HEK293 (cell line): ENCODE data around the gene CTNNA2.

Source experiments
- CTCF ChIA-PET: fragments of 350-600 bp; formaldehyde crosslinking; extraction: SDS; loops from one replicate; lab custom pipeline; 2021; ENCODE audit warnings: antibody characterized with exemption; lab: Yijun Ruan, JAX
- POLR2A ChIA-PET: fragments of 300-600 bp; formaldehyde crosslinking; extraction: SDS; loops from one replicate; lab custom pipeline; 2020; ENCODE audit warnings: antibody characterized with exemption, inconsistent platforms; lab: Yijun Ruan, JAX
- H3K27ac ChIP-seq: fragments of 200-500 bp; sonication (Bioruptor generic); 2 replicates; pipeline ENCODE4 v1.5.1; 2014; ENCODE audit warnings: low read depth, low read length, control low read depth, inconsistent platforms; ENCODE audit errors: extremely low read depth
- H3K36me3 ChIP-seq, 2 experiments: fragments of 200-500 bp in 1 of 2; sonication (Bioruptor generic) in 1 of 2; 1 replicate in 1 of 2; 2 replicates in 1 of 2; pipeline ENCODE4 v1.5.1; 2014 to 2017; ENCODE audit warnings: inconsistent platforms in 2 of 2, low read length in 2 of 2; ENCODE audit not compliant: control insufficient read depth in 2 of 2, insufficient read depth in 1 of 2
- H3K4me1 ChIP-seq: fragments of 200-500 bp; sonication (Bioruptor generic); 2 replicates; pipeline ENCODE4 v1.5.1; 2014; ENCODE audit warnings: mild to moderate bottlenecking, low read length, inconsistent platforms; ENCODE audit not compliant: control insufficient read depth, insufficient read depth
- H3K4me3 ChIP-seq: 2 replicates; pipeline ENCODE4 v1.5.1; 2011; ENCODE audit warnings: low read depth, mild to moderate bottlenecking, control low read depth, low read length, moderate library complexity
- H3K9me3 ChIP-seq: fragments of 200-500 bp; sonication (Bioruptor generic); 2 replicates; pipeline ENCODE4 v1.5.1; 2014; ENCODE audit warnings: low read depth, low read length, inconsistent platforms; ENCODE audit not compliant: control insufficient read depth, insufficient read depth
- MZF1 ChIP-seq: fragments of 450-650 bp; formaldehyde crosslinking; IDR thresholded peaks from 2 replicates; pipeline ENCODE4 v1.5.1; 2017; ENCODE audit warnings: missing biosample characterization, missing genetic modification characterization, borderline replicate concordance
- RBAK ChIP-seq: fragments of 450-650 bp; formaldehyde crosslinking; IDR thresholded peaks from 2 replicates; pipeline ENCODE4 v1.5.1; 2016; ENCODE audit warnings: missing biosample characterization, missing genetic modification characterization
- SALL2 ChIP-seq: fragments of 450-650 bp; formaldehyde crosslinking; IDR thresholded peaks from 2 replicates; pipeline ENCODE4 v1.5.0; 2017; ENCODE audit warnings: missing biosample characterization, mild to moderate bottlenecking, missing genetic modification characterization, borderline replicate concordance
- ZBTB17 ChIP-seq: fragments of 450-650 bp; formaldehyde crosslinking; IDR thresholded peaks from 2 replicates; pipeline ENCODE4 v1.5.1; 2016; ENCODE audit warnings: missing biosample characterization, missing genetic modification characterization
- ZBTB21 ChIP-seq: fragments of 450-650 bp; formaldehyde crosslinking; IDR thresholded peaks from 2 replicates; pipeline ENCODE4 v1.5.1; 2017; ENCODE audit warnings: missing biosample characterization, missing genetic modification characterization
- ZNF114 ChIP-seq: fragments of 450-650 bp; formaldehyde crosslinking; IDR thresholded peaks from 2 replicates; pipeline ENCODE4 v1.5.0; 2017; ENCODE audit warnings: missing biosample characterization, missing genetic modification characterization
- ZNF132 ChIP-seq: fragments of 450-650 bp; formaldehyde crosslinking; IDR thresholded peaks from 2 replicates; pipeline ENCODE4 v1.5.1; 2017; ENCODE audit warnings: missing biosample characterization, missing genetic modification characterization, borderline replicate concordance
- ZNF266 ChIP-seq: fragments of 450-650 bp; formaldehyde crosslinking; IDR thresholded peaks from 2 replicates; pipeline ENCODE4 v1.5.1; 2016; ENCODE audit warnings: missing biosample characterization, missing genetic modification characterization, low read depth
- ZNF324 ChIP-seq: fragments of 450-650 bp; formaldehyde crosslinking; IDR thresholded peaks from 2 replicates; pipeline ENCODE4 v1.5.1; 2016; ENCODE audit warnings: missing biosample characterization, missing genetic modification characterization
- ZNF354C ChIP-seq: fragments of 450-650 bp; formaldehyde crosslinking; IDR thresholded peaks from 2 replicates; pipeline ENCODE4 v1.5.1; 2016; ENCODE audit warnings: missing biosample characterization, missing genetic modification characterization, low read depth, borderline replicate concordance
- ZNF394 ChIP-seq: fragments of 450-650 bp; formaldehyde crosslinking; IDR thresholded peaks from 2 replicates; pipeline ENCODE4 v1.5.1; 2016; ENCODE audit warnings: missing biosample characterization, missing genetic modification characterization, mild to moderate bottlenecking, moderate library complexity, borderline replicate concordance
- ZNF600 ChIP-seq: fragments of 450-650 bp; formaldehyde crosslinking; IDR thresholded peaks from 2 replicates; pipeline ENCODE4 v1.5.1; 2016; ENCODE audit warnings: missing biosample characterization, missing genetic modification characterization
- ZNF792 ChIP-seq: fragments of 450-650 bp; formaldehyde crosslinking; IDR thresholded peaks from 2 replicates; pipeline ENCODE4 v1.5.1; 2016; ENCODE audit warnings: missing biosample characterization, missing genetic modification characterization
- ZNF830 ChIP-seq: fragments of 450-650 bp; IDR thresholded peaks from 2 replicates; pipeline ENCODE4 v1.5.0; 2018; ENCODE audit warnings: missing biosample characterization, missing genetic modification characterization, low read depth, mild to moderate bottlenecking, moderate library complexity
- ZSCAN16 ChIP-seq: fragments of 450-650 bp; formaldehyde crosslinking; IDR thresholded peaks from 2 replicates; pipeline ENCODE4 v1.5.1; 2016; ENCODE audit warnings: missing biosample characterization, missing genetic modification characterization
- TF ChIP-seq, protein P1 (sequence below): fragments of 450-650 bp; formaldehyde crosslinking; IDR thresholded peaks from 2 replicates; pipeline ENCODE4 v1.5.1; 2016; ENCODE audit warnings: missing biosample characterization, missing genetic modification characterization
- TF ChIP-seq, protein P2 (sequence below): fragments of 450-650 bp; formaldehyde crosslinking; IDR thresholded peaks from 2 replicates; pipeline ENCODE4 v1.5.1; 2016; ENCODE audit warnings: missing biosample characterization, missing genetic modification characterization
- TF ChIP-seq, protein P3 (sequence below): fragments of 450-650 bp; formaldehyde crosslinking; IDR thresholded peaks from 2 replicates; pipeline ENCODE4 v1.5.1; 2016; ENCODE audit warnings: missing biosample characterization, missing genetic modification characterization
- TF ChIP-seq, protein P4 (sequence below): fragments of 450-650 bp; formaldehyde crosslinking; IDR thresholded peaks from 2 replicates; pipeline ENCODE4 v1.5.1; 2016; ENCODE audit warnings: missing biosample characterization, missing genetic modification characterization
- TF ChIP-seq, protein P5 (sequence below): fragments of 450-650 bp; formaldehyde crosslinking; IDR thresholded peaks from 2 replicates; pipeline ENCODE4 v1.5.0; 2017; ENCODE audit warnings: missing biosample characterization, missing genetic modification characterization, borderline replicate concordance
- TF ChIP-seq, protein P6 (sequence below): fragments of 450-650 bp; formaldehyde crosslinking; IDR thresholded peaks from 2 replicates; pipeline ENCODE4 v1.5.1; 2016; ENCODE audit warnings: missing biosample characterization, missing genetic modification characterization, borderline replicate concordance

Gene CTNNA2

DNA sequence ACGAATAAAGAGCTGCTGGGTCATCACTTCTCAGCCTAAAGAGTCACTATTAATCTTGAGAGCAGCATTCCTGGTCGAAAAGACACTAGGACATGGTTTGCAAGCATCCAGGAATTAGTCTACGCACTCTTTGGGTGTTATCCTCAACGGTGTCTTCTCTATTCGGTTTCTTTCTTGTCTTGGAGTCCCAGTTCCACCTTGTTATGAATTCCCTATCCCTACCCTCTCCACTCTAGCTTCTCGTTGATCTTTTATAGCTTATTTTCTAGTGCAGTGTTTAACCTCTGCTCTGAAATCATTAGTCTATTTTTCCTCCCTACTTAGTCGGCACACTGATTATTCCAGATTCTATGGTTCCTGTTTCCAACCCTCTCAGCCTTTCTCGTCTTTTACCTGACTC lies 949.8 kb downstream of the CTNNA2 start (continued):
- TF ChIP-seq, protein P1, sequence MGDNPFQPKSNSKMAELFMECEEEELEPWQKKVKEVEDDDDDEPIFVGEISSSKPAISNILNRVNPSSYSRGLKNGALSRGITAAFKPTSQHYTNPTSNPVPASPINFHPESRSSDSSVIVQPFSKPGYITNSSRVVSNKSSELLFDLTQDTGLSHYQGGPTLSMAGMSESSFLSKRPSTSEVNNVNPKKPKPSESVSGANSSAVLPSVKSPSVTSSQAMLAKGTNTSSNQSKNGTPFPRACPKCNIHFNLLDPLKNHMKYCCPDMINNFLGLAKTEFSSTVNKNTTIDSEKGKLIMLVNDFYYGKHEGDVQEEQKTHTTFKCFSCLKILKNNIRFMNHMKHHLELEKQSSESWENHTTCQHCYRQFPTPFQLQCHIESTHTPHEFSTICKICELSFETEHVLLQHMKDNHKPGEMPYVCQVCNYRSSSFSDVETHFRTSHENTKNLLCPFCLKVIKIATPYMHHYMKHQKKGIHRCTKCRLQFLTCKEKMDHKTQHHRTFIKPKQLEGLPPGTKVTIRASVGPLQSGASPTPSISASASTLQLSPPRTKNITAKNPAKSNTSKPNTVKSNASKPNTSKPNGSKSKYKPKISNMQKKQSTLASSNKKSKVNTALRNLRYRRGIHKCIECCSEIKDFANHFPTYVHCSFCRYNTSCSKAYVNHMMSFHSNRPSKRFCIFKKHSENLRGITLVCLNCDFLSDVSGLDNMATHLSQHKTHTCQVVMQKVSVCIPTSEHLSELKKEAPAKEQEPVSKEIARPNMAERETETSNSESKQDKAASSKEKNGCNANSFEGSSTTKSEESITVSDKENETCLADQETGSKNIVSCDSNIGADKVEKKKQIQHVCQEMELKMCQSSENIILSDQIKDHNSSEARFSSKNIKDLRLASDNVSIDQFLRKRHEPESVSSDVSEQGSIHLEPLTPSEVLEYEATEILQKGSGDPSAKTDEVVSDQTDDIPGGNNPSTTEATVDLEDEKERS = no peak
- TF ChIP-seq ZNF354C (tag by site-specific recombination) (no peak), SALL2 (no peak)

DNA sequence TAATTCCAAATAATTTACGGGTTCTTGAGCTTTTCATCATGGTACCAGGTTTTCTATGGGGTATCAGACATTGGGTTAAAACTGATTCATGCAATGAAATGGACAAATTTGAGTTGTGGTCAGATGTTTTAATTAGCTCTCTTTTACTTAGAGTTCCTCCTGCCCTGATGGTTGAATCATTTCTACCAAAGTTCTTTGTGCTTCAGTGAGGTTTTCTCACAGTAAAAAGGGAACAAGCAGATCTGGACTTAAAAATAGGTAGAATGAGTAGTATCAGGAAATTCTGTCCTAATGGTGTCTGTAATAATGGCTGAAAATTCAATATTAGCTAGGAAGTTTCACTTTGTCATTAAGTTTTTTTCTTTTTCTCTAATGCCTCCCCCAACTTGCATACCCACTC lies 951.4 kb downstream of the CTNNA2 start:
- POLR2A ChIA-PET = no interaction called here

DNA sequence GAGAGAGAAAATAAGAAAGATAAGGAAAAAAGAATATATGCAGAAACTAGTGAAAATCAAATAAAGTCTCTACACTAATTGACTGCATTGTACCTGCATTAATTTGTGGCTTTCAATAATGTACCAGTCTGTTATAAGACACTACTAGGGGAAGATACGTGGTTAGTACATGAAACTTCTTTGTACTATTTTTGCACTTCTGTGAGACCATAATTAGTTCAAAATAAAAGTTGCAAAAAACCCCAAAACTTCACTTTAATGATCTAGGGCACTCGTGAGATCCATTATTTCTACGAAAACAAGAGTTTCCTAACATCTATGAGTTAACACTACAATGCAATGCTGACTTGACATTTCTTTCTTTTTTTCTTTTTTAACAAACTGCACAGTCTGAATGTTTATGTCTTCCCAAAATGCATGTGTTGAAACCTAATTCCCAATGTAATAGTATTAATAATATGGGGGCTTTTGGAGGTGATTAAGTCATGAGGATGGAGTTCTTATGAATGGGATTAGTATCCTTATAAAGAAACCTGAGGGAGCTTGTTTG lies 954.5 kb downstream of the CTNNA2 start:
- no peaks in the 10 kb centered on the region for H3K4me1 ChIP-seq
- CTCF ChIA-PET = no interaction called here
- H3K27ac ChIP-seq = no peak overlapping the region
- POLR2A ChIA-PET = no interaction called here
- H3K4me3 ChIP-seq = no peak overlapping the region
- H3K36me3 ChIP-seq = no peaks in the 10 kb centered on the region
- H3K9me3 ChIP-seq = no peaks in the 10 kb centered on the region
- TF ChIP-seq ZNF266 (no peak), ZNF114 (tag by site-specific recombination) (no peak), ZNF600 (tag by site-specific recombination) (no peak), ZNF324 (tag by site-specific recombination) (no peak), ZNF792 (tag by site-specific recombination) (no peak), ZBTB21 (tag by site-specific recombination) (no peak), RBAK (tag by site-specific recombination) (no peak)
- TF ChIP-seq, protein P2, sequence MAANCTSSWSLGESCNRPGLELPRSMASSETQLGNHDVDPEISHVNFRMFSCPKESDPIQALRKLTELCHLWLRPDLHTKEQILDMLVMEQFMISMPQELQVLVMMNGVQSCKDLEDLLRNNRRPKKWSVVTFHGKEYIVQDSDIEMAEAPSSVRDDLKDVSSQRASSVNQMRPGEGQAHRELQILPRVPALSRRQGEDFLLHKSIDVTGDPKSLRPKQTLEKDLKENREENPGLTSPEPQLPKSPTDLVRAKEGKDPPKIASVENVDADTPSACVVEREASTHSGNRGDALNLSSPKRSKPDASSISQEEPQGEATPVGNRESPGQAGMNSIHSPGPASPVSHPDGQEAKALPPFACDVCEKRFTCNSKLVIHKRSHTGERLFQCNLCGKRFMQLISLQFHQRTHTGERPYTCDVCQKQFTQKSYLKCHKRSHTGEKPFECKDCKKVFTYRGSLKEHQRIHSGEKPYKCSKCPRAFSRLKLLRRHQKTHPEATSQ = no peak
- TF ChIP-seq, protein P3, sequence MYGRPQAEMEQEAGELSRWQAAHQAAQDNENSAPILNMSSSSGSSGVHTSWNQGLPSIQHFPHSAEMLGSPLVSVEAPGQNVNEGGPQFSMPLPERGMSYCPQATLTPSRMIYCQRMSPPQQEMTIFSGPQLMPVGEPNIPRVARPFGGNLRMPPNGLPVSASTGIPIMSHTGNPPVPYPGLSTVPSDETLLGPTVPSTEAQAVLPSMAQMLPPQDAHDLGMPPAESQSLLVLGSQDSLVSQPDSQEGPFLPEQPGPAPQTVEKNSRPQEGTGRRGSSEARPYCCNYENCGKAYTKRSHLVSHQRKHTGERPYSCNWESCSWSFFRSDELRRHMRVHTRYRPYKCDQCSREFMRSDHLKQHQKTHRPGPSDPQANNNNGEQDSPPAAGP = no peak
- TF ChIP-seq, protein P4, sequence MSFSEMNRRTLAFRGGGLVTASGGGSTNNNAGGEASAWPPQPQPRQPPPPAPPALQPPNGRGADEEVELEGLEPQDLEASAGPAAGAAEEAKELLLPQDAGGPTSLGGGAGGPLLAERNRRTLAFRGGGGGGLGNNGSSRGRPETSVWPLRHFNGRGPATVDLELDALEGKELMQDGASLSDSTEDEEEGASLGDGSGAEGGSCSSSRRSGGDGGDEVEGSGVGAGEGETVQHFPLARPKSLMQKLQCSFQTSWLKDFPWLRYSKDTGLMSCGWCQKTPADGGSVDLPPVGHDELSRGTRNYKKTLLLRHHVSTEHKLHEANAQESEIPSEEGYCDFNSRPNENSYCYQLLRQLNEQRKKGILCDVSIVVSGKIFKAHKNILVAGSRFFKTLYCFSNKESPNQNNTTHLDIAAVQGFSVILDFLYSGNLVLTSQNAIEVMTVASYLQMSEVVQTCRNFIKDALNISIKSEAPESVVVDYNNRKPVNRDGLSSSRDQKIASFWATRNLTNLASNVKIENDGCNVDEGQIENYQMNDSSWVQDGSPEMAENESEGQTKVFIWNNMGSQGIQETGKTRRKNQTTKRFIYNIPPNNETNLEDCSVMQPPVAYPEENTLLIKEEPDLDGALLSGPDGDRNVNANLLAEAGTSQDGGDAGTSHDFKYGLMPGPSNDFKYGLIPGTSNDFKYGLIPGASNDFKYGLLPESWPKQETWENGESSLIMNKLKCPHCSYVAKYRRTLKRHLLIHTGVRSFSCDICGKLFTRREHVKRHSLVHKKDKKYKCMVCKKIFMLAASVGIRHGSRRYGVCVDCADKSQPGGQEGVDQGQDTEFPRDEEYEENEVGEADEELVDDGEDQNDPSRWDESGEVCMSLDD = no peak

More for the DNA sequence above, 951.4 kb downstream of the CTNNA2 start:
- CTCF ChIA-PET = no interaction called here
- no peak for TF ChIP-seq MZF1 (tag by site-specific recombination)
- TF ChIP-seq ZBTB21 (tag by site-specific recombination) = no peak
- TF ChIP-seq, protein P5, sequence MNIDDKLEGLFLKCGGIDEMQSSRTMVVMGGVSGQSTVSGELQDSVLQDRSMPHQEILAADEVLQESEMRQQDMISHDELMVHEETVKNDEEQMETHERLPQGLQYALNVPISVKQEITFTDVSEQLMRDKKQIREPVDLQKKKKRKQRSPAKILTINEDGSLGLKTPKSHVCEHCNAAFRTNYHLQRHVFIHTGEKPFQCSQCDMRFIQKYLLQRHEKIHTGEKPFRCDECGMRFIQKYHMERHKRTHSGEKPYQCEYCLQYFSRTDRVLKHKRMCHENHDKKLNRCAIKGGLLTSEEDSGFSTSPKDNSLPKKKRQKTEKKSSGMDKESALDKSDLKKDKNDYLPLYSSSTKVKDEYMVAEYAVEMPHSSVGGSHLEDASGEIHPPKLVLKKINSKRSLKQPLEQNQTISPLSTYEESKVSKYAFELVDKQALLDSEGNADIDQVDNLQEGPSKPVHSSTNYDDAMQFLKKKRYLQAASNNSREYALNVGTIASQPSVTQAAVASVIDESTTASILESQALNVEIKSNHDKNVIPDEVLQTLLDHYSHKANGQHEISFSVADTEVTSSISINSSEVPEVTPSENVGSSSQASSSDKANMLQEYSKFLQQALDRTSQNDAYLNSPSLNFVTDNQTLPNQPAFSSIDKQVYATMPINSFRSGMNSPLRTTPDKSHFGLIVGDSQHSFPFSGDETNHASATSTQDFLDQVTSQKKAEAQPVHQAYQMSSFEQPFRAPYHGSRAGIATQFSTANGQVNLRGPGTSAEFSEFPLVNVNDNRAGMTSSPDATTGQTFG = no peak
- TF ChIP-seq ZNF830 (tag by site-specific recombination) = no peak
- no peak for TF ChIP-seq ZSCAN16 (tag by site-specific recombination)
- TF ChIP-seq ZNF394 (tag by site-specific recombination) = no peak
- TF ChIP-seq, protein P6, sequence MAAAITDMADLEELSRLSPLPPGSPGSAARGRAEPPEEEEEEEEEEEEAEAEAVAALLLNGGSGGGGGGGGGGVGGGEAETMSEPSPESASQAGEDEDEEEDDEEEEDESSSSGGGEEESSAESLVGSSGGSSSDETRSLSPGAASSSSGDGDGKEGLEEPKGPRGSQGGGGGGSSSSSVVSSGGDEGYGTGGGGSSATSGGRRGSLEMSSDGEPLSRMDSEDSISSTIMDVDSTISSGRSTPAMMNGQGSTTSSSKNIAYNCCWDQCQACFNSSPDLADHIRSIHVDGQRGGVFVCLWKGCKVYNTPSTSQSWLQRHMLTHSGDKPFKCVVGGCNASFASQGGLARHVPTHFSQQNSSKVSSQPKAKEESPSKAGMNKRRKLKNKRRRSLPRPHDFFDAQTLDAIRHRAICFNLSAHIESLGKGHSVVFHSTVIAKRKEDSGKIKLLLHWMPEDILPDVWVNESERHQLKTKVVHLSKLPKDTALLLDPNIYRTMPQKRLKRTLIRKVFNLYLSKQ = no peak
- TF ChIP-seq ZBTB17 = no peak
- no peak for TF ChIP-seq ZNF132 (tag by site-specific recombination)
- no peaks in the 10 kb centered on the region for H3K36me3 ChIP-seq
- no peak overlapping the region for H3K4me3 ChIP-seq
- H3K4me1 ChIP-seq = no peaks in the 10 kb centered on the region
- H3K27ac ChIP-seq = no peak overlapping the region
- no peaks in the 10 kb centered on the region for H3K9me3 ChIP-seq
